GM18909 (cell line): ENCODE measurements around the gene TSPAN10.
"Not testable (repeated sequence)": the region's sequence is repeated elsewhere in the genome, so short reads cannot be mapped to it uniquely, and the experiment has no call there.

Experiments
- ATAC-seq: cut with Tn5 transposase; IDR thresholded peaks from one replicate; pipeline ENCODE4 v1.9.1; 2021; ENCODE audit warnings: mild to moderate bottlenecking; ENCODE audit not compliant: unreplicated experiment, poor library complexity

The TSPAN10 gene

GRCh38 chr17:81636505-81637288 is at the start of gene TSPAN10, which contains the start of gene NPLOC4:
Gene TSPAN10 (plus strand): TSS chr17:81637196. CDS start chr17:81642413, 5,217 bp downstream.
Gene NPLOC4 (minus strand): TSS chr17:81637112. CDS start chr17:81636930, 182 bp downstream.
- peak; percentile 87 for ATAC-seq

DNA sequence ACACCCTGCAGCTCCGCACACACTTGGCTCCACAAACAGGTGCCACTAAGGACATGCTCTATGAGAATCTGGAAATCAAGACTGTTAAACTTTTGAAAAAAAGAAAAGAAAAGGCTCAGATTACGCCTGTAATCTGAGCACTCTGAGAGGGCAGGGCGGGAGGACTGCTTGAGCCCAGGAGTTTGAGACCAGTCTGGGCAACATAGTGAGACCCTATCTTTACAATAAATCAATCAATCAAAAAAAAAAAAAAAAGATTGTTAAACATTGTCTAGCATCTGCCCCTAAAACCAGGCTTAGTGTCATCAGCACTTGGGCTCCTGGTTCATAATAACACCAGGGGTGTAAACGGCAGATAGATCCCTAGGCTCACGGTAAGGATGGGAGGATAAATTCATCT is 47.4 kb upstream of the TSPAN10 start:
- no peak for ATAC-seq

GRCh38 chr17:81590121-81590520 is 46.9 kb upstream of the TSPAN10 start:
- ATAC-seq: no peak

DNA sequence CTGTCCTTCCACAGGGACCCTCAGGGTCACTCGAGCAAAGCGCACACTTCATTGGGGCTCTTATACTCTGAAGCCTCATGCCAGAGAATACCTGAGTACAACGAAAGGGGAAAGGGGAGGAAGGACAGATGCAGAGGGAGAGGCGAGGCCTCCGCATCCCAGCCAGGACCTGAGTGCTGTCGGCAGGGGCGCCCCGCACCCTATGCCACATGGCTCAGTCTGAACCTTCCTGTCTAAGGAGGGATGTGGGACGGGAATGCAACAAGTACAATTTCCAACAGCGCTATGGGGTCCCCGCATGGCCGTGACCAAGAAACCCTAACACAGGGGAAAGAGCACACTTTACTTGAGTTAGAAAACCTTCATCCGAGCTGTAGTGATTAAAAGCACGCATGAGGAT is 45.0 kb upstream of the TSPAN10 start:
- no peak for ATAC-seq

- ATAC-seq: no peak
Measured at GRCh38 chr17:81593105-81593871, 43.7 kb upstream of the TSPAN10 start.

DNA sequence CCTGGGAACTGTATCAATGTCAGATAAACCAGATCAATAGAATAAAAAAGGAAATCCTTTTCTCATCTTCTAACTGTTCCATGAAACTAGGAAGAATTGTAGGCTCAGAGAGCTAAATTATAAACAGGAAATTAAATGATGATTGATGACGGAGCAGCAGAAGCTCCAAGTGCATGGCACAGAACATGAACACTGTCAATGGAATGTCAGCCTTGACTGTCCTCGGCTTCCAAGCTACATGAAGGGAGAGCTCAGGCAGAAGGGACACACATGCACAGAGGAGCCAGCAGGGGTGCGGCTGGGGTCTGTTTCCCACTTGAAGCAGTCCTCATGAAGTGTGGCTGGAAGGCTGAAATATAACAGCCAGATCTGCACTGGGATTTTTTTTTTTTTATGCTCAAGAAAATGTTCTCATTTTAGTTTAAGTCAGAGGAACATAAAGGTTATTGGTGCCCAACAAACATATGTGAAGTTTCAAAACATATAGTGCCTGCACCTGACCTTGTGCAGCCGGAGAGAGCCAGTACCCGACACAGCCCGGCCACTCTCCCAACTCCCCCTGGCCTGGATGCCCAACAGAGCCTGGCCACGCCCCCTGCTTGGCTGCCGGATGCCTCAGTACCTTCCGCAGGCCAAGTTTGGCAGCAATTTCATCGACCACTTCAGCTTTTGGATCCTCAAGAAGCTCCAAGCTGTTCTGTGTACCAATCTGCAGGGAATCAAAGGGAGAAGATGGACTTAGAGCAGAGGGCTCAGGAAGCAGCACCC is 37.1 kb upstream of the TSPAN10 start:
- ATAC-seq: no peak

- ATAC-seq: no peak
Measured at GRCh38 chr17:81601525-81602120, 35.4 kb upstream of the TSPAN10 start.

DNA sequence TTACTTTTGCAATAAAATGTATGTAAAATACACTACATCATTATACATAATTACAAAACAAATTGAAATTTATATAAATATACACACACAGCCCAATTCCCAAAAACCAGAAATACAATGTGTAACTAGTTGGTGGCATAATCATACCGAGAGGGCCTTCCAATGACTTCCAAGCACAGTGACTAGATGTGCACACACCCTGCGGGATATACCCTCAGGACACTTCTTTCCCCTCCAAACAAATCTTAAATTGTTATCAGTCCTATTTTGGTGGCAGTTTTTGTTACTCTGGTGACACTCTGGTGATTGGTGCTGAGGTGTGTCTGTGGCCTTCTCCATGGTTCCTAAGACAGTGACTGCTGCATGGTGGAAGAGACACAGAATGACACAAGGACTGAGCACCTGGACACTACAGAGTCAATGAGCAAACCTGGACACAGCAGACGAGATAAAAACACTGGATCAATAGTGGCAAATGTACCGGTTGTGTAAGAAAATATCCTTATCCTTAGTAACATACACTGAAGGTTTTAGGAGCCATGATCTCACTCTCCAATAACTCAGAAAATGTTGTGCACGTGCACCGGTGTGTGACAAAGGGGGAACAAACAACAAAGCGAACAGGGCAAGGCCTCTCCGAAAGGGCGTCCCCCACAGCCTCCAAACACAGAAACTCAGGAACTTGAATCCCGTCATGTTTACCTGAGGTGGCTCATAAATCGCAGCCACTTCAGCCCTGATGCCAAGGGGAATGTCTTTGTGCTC is 33.0 kb upstream of the TSPAN10 start:
- ATAC-seq: no peak

GRCh38 chr17:81607431-81607830 is 29.6 kb upstream of the TSPAN10 start:
- no peak for ATAC-seq

GRCh38 chr17:81608082-81608481 is 28.9 kb upstream of the TSPAN10 start:
- ATAC-seq: no peak

DNA sequence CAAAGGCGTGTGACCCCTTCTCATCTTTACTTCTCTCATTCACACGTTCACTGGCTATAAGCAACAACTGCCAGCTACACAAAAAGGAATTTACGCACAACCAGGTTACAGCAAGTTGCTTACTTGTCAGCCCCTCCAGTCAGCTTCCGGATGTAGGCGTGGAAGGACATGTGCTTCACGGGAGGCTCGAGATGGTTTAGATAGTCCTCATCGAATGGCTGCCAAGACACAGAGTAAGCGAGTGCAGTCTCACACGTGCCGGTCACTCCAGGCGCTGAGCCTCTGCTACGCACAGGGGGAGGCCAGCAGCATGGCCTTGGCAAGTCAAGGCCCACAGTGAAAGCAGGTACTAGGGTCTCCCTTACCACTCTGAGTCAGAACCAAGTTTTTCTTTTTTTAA is 28.4 kb upstream of the TSPAN10 start:
- no peak for ATAC-seq

GRCh38 chr17:81609541-81610311 is 27.3 kb upstream of the TSPAN10 start:
- no peak for ATAC-seq

- no peak for ATAC-seq
Measured at GRCh38 chr17:81612172-81612970, 24.6 kb upstream of the TSPAN10 start.

GRCh38 chr17:81615401-81615930 is 21.5 kb upstream of the TSPAN10 start:
- no peak for ATAC-seq

DNA sequence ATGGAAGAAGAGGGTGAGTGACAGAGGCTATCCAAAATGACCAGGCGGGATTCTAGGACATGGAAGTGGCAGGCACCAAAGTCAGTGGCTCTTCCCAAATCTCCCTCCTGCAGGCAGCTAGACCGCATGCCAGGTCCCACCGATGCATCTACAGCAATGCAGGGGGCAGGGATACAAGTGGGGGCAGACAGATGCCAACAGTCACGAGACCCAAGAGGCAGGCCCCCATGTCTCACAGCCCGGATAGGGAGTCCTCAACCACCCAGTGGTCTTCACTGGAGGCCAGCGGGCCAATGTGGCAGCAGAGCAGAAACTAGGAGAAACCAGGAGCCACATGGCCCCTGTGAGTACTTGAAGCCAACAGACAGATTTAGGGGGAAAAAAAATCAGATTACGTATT is 20.1 kb upstream of the TSPAN10 start:
- no peak for ATAC-seq

DNA sequence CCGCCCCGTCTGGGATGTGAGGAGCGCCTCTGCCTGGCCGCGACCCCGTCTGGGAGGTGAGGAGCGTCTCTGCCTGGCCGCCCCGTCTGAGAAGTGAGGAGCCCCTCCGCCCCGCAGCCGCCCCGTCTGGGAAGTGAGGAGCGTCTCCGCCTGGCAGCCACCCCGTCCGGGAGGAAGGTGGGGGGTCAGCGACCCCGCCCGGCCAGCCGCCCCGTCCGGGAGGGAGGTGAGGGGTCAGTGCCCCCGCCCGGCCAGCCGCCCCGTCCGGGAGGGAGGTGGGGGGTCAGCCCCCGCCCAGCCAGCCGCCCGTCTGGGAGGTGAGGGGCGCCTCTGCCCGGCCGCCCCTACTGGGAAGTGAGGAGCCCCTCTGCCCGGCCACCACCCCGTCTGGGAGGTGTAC is 18.7 kb upstream of the TSPAN10 start:
- ATAC-seq: not testable (repeated sequence)

DNA sequence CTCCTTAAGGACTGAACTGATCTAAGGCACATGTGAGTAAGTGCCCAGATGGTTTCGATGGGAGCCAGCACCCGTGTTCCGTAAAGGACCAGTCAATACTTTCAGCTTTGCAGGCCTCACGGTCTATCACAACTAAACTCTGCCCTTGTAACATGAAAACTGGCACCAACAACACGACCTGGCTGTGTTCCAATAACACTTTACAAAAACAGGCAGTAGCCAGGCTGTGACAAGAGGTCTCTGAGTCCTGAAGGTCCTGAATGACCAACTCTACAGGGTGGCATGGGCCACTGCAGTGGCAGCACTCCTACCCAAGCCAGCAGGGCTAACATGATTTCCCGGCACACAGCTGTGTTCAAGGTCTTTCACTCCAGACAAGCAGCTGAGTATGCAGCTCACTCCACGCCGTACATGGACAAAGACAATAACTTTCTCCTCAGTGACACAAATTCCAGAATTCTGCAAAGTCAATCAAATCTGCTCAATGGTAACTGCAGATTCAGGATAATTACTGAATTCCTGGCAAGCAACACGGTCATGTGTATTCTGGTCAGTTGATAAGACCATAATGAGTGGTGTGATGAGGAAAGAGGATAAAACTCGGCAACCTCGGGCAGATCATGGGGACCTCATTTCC is 15.4 kb upstream of the TSPAN10 start:
- no peak for ATAC-seq
